Fibroblast of peridontal ligament (primary cell): ENCODE data around the gene ENO1.
"Not testable (repeated sequence)": the region's sequence is repeated elsewhere in the genome, so short reads cannot be mapped to it uniquely, and the experiment has no call there.

ENCODE experiments used
- DNase-seq: peaks from one replicate; pipeline ENCODE4 v3.0.0-alpha.2; 2010; ENCODE audit errors: extremely low read depth

ENO1 gene

GRCh38 chr1:8896775-8897174 lies 18.3 kb upstream of the ENO1 start:
- not testable (repeated sequence) for DNase-seq

- no peak for DNase-seq
Measured at GRCh38 chr1:8892026-8892425, 13.5 kb upstream of the ENO1 start.

- no peak for DNase-seq
Measured at GRCh38 chr1:8891401-8891800, 12.9 kb upstream of the ENO1 start.

- peak; percentile 88 for DNase-seq
Measured at GRCh38 chr1:8889925-8890785, 11.7 kb upstream of the ENO1 start.

- DNase-seq: no peak
Measured at GRCh38 chr1:8889103-8889846, 10.8 kb upstream of the ENO1 start.

GRCh38 chr1:8886589-8886988 lies 8.1 kb upstream of the ENO1 start:
- no peak for DNase-seq

- DNase-seq: not testable (repeated sequence)
Measured at GRCh38 chr1:8886031-8886524, 7.6 kb upstream of the ENO1 start.

- not testable (repeated sequence) for DNase-seq
Measured at GRCh38 chr1:8884105-8884504, 5.6 kb upstream of the ENO1 start.

- DNase-seq: no peak
Measured at GRCh38 chr1:8883491-8883890, 5.0 kb upstream of the ENO1 start.

GRCh38 chr1:8879922-8880676 lies 1.6 kb upstream of the ENO1 start:
- DNase-seq: peak; percentile 99

GRCh38 chr1:8879464-8879921 lies 1.0 kb upstream of the ENO1 start:
- DNase-seq: peak; percentile 38

- peak; percentile 97 for DNase-seq
Measured at GRCh38 chr1:8878698-8879463, 395 bp upstream of the ENO1 start.

GRCh38 chr1:8876087-8876486 lies 2.4 kb downstream of the ENO1 start:
- DNase-seq: no peak

- no peak for DNase-seq
Measured at GRCh38 chr1:8875216-8875861, 3.1 kb downstream of the ENO1 start.

GRCh38 chr1:8874230-8875201 lies 4.0 kb downstream of the ENO1 start:
- peak; percentile 57 for DNase-seq

- DNase-seq: peak; percentile 96
Measured at GRCh38 chr1:8873506-8874229, 4.8 kb downstream of the ENO1 start.

GRCh38 chr1:8873001-8873400 lies 5.5 kb downstream of the ENO1 start:
- DNase-seq: no peak

GRCh38 chr1:8871965-8872399 lies 6.5 kb downstream of the ENO1 start:
- peak; percentile 50 for DNase-seq

GRCh38 chr1:8871539-8871935 lies 6.9 kb downstream of the ENO1 start:
- no peak for DNase-seq
